Right atrium auricular region (tissue), 2 donors: ENCODE results near the gene AOC3. TPM values are rescaled to one million over a fixed set of nuclear protein-coding genes. Genes with fewer than 3 reads are reported as not detected.

Experiments used
- DNase-seq: peaks from one replicate; pipeline ENCODE4 v3.0.0-alpha.2; 2019; ENCODE audit warnings: low spot score
- H3K27ac ChIP-seq, 2 donors: fragments of 200-600 bp; sonication (generic); 1 replicate in 1 of 2; 2 replicates in 1 of 2; pipeline ENCODE4 v1.5.1; 2016 to 2019
- H3K27me3 ChIP-seq, 2 donors: fragments of 200-600 bp; sonication (generic); one replicate each; pipeline versions ENCODE4 v1.5.1 to v1.6.0; 2017 to 2019
- H3K36me3 ChIP-seq: fragments of 200-600 bp; sonication (generic); one replicate; pipeline ENCODE4 v1.5.1; 2016
- H3K4me1 ChIP-seq, 2 donors: fragments of 200-600 bp; sonication (generic); one replicate each; pipeline versions ENCODE4 v1.5.1 to v1.6.0; 2017 to 2019
- H3K4me3 ChIP-seq, 2 donors: fragments of 200-600 bp; sonication (generic); 1 replicate in 1 of 2; 2 replicates in 1 of 2; pipeline ENCODE4 v1.5.1; 2017 to 2019; ENCODE audit warnings: mild to moderate bottlenecking in 1 of 2, moderate library complexity in 1 of 2
- H3K9me3 ChIP-seq, 2 donors: fragments of 200-600 bp; sonication (generic); one replicate each; pipeline ENCODE4 v1.5.1; 2019
- total RNA-seq, 2 donors: library from RNA; depleted of rRNA; stranded (reverse); fragments of >200 nt; gene quantifications; one replicate each; pipeline ENCODE4 v1.1.0, GENCODE V29; 2016
- TF ChIP-seq, protein P1 (sequence below), 2 donors: fragments of 200-600 bp; sonication (generic); IDR thresholded peaks; one replicate each; pipeline ENCODE4 v1.5.1; 2019; ENCODE audit warnings: antibody characterized with exemption in 2 of 2

The AOC3 gene
- total RNA-seq, 2 donors from 2014 or later = 7.8 to 10.3 TPM

DNA sequence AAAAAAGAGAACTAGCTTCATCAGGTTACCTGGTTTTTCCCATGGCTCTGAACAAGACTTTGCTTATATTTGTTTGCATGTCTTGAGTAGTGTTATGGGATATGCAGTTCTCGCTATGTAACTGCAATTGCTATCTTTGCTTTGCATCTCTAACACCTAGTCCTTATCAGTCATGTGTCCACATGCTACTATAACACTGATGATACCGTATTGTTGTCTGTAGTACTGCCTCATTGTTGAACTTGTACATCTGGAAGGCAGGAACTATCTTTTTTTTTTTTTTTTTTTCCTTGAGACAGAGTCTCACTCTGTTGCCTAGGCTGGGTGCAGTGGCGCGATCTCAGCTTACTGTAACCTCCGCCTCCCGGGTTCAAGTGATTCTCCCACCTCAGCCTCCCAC lies 15.3 kb upstream of the AOC3 start:
- peaks cover 49% of the 10 kb centered on the region for H3K36me3 ChIP-seq
- DNase-seq = no peak
- H3K4me1 ChIP-seq = peaks cover 0 to 22% of the 10 kb centered on the region in 2 donors
- no peaks in the 10 kb centered on the region for H3K9me3 ChIP-seq
- no peak overlapping the region for H3K4me3 ChIP-seq
- TF ChIP-seq, protein P1, sequence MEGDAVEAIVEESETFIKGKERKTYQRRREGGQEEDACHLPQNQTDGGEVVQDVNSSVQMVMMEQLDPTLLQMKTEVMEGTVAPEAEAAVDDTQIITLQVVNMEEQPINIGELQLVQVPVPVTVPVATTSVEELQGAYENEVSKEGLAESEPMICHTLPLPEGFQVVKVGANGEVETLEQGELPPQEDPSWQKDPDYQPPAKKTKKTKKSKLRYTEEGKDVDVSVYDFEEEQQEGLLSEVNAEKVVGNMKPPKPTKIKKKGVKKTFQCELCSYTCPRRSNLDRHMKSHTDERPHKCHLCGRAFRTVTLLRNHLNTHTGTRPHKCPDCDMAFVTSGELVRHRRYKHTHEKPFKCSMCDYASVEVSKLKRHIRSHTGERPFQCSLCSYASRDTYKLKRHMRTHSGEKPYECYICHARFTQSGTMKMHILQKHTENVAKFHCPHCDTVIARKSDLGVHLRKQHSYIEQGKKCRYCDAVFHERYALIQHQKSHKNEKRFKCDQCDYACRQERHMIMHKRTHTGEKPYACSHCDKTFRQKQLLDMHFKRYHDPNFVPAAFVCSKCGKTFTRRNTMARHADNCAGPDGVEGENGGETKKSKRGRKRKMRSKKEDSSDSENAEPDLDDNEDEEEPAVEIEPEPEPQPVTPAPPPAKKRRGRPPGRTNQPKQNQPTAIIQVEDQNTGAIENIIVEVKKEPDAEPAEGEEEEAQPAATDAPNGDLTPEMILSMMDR (IDR thresholded peaks at IDR 0.05) = no peak
- no peaks in the 10 kb centered on the region for H3K27me3 ChIP-seq
- H3K27ac ChIP-seq = no peak overlapping the region

DNA sequence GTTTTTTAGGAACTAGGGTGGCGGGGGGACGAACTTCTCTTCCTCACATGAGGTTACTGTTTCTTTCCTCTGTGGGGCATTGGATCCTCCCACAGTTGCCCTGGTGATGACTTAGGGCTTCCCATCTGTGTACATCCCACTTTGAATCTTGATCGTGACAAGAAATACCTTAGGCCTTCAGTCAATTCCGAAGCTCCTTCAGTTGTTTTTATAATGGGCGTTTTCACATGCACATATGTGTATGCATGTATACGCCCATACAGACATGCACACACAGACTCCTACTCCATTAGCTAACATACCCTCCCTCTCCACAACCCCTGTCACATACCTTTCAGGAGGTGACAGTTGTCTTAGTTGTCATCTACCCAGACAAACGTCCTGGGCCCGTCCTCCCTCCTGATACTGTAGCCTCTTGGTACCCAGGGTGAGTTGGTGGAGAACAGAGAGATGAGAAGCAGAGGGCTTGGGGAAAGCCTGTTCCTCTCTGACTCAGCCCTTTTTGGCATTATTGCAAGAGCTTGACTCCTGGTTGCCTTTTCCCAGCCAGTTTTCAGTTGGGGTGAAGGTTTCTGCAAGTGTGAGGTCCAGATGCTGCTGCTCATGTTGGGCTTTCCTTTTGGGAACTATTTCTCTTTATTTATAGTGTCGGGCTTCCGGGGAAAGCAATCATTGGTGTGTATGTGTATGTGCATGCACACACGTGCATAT lies 8.9 kb upstream of the AOC3 start:
- no peak overlapping the region for H3K27ac ChIP-seq
- H3K27me3 ChIP-seq = no peaks in the 10 kb centered on the region
- H3K4me3 ChIP-seq = no peak overlapping the region
- TF ChIP-seq, protein P1 (IDR thresholded peaks at IDR 0.05) = no peak
- peaks cover 0 to 8% of the 10 kb centered on the region in 2 donors for H3K4me1 ChIP-seq
- no peak for DNase-seq
- no peaks in the 10 kb centered on the region for H3K9me3 ChIP-seq
- peaks cover 81% of the 10 kb centered on the region for H3K36me3 ChIP-seq

- TF ChIP-seq, protein P1 (IDR thresholded peaks at IDR 0.05) = peak; percentile 85 to 96
- Histone ChIP-seq H3K27me3 (no peaks in the 10 kb centered on the region), H3K9me3 (no peaks in the 10 kb centered on the region), H3K27ac (no peak overlapping the region), H3K4me3 (no peak overlapping the region), H3K36me3 (peaks cover 68% of the 10 kb centered on the region), H3K4me1 (peaks cover 0 to 12% of the 10 kb centered on the region in 2 donors)
- no peak for DNase-seq
Observed at GRCh38 chr17:42843358-42843934, 7.6 kb upstream of the AOC3 start.

DNA sequence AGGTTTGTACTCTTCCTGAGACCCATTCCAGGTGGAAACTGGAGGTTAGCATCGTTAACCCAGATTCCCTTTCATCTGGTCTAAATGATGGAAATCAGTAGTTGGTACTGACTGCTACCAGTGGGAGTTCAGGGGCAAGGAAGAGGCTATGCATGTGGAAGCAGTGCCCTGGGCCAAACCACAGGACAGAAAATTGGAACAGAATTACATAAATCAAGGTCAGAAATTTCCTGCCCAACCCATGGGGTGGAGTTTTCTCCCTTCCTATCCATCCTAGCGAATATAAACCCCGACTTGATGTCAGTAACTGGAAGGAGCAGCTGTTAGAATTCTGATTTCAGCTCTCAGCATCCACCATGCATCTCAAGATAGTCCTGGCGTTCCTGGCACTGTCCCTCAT lies 6.7 kb upstream of the AOC3 start, which contains the start of gene AOC2:
Gene AOC2, plus strand, starts transcription at position 310 of the 400 bp plus-strand sequence. Its CDS starts 47 bp downstream, at position 357.
- Histone ChIP-seq H3K27me3 (no peaks in the 10 kb centered on the region), H3K4me1 (peaks cover 0 to 12% of the 10 kb centered on the region in 2 donors), H3K36me3 (peaks cover 60% of the 10 kb centered on the region), H3K9me3 (no peaks in the 10 kb centered on the region), H3K4me3 (no peak within 1 kb of the TSS), H3K27ac (no peak within 1 kb of the TSS)
- peak; percentile 49 for DNase-seq
- TF ChIP-seq, protein P1 (IDR thresholded peaks at IDR 0.05) = no peak

- H3K36me3 ChIP-seq = peaks cover 53% of the 10 kb centered on the region
- peaks cover 0 to 17% of the 10 kb centered on the region in 2 donors for H3K4me1 ChIP-seq
- no peaks in the 10 kb centered on the region for H3K9me3 ChIP-seq
- no peak overlapping the region for H3K27ac ChIP-seq
- DNase-seq = no peak
- TF ChIP-seq, protein P1 (IDR thresholded peaks at IDR 0.05) = no peak
- no peak overlapping the region for H3K4me3 ChIP-seq
- no peaks in the 10 kb centered on the region for H3K27me3 ChIP-seq
Observed at GRCh38 chr17:42844761-42845555, 6.0 kb upstream of the AOC3 start.
